Muscle of back (tissue), 11 donors: ENCODE measurements around the gene APBA2. TPM values are rescaled to one million over a fixed set of nuclear protein-coding genes. Genes with fewer than 3 reads are reported as not detected.

Experiments used
- DNase-seq, 3 donors: peaks; one replicate each; pipeline versions ENCODE4 v3.0.0 to v3.0.0-alpha.2; 2013
- polyA plus RNA-seq, 10 donors: library from polyadenylated mRNA; unstranded; fragments of 120-200 nt; gene quantifications; one replicate each; pipeline ENCODE4 v1.2.1, GENCODE V29; 2013; ENCODE audit not compliant: insufficient read length in 10 of 10

APBA2 gene
- polyA plus RNA-seq, 10 donors, result 3.1 to 12.7 (median 4.7) TPM

GRCh38 chr15:29058903-29059539 is 173.2 kb downstream of the APBA2 start:
- no peak for DNase-seq

GRCh38 chr15:29059871-29060640 is 174.3 kb downstream of the APBA2 start:
- no peak for DNase-seq

- DNase-seq, result no peak
These were observed 176.0 kb downstream of the APBA2 start for GRCh38 chr15:29061746-29062145.

- DNase-seq, result no peak
These were observed 176.4 kb downstream of the APBA2 start for GRCh38 chr15:29062179-29062591.

GRCh38 chr15:29062626-29063025 is 176.9 kb downstream of the APBA2 start:
- no peak for DNase-seq

GRCh38 chr15:29063646-29064045 is 177.9 kb downstream of the APBA2 start:
- DNase-seq, result no peak

GRCh38 chr15:29064290-29064689 is 178.5 kb downstream of the APBA2 start:
- DNase-seq, result no peak

- DNase-seq, result no peak
These were observed 179.0 kb downstream of the APBA2 start for GRCh38 chr15:29064731-29065130.

GRCh38 chr15:29065571-29065970 is 179.8 kb downstream of the APBA2 start:
- DNase-seq, result no peak

- DNase-seq, result no peak
These were observed 180.5 kb downstream of the APBA2 start for GRCh38 chr15:29066310-29066709.

GRCh38 chr15:29066838-29067237 is 181.1 kb downstream of the APBA2 start:
- no peak for DNase-seq

- DNase-seq, result no peak
These were observed 182.2 kb downstream of the APBA2 start for GRCh38 chr15:29067949-29068348.

- DNase-seq, result no peak
These were observed 184.9 kb downstream of the APBA2 start for GRCh38 chr15:29070471-29071231.

- no peak for DNase-seq
These were observed 185.6 kb downstream of the APBA2 start for GRCh38 chr15:29071232-29071881.

GRCh38 chr15:29071882-29072273 is 186.1 kb downstream of the APBA2 start:
- DNase-seq, result no peak

- no peak for DNase-seq
These were observed 186.7 kb downstream of the APBA2 start for GRCh38 chr15:29072444-29072843.

- no peak for DNase-seq
These were observed 188.3 kb downstream of the APBA2 start for GRCh38 chr15:29074045-29074444.

- no peak for DNase-seq
These were observed 192.8 kb downstream of the APBA2 start for GRCh38 chr15:29078541-29078940.

GRCh38 chr15:29079479-29079878 is 193.7 kb downstream of the APBA2 start:
- no peak for DNase-seq

GRCh38 chr15:29081781-29082180 is 196.0 kb downstream of the APBA2 start:
- DNase-seq, result no peak

- DNase-seq, result no peak
These were observed 197.4 kb downstream of the APBA2 start for GRCh38 chr15:29083161-29083560.

GRCh38 chr15:29083858-29084257 is 198.1 kb downstream of the APBA2 start:
- DNase-seq, result no peak
